GM23248 (cell line): ENCODE measurements around the gene MCTP2. TPM values are rescaled to one million over a fixed set of nuclear protein-coding genes. Genes with fewer than 3 reads are reported as not detected.

Experiments
- DNase-seq: peaks from one replicate; pipeline ENCODE4 v3.0.0-alpha.2; 2015
- H2AFZ ChIP-seq: fragments of 200-600 bp; sonication (generic); 2 replicates; pipeline ENCODE4 v1.6.1; 2016; ENCODE audit warnings: antibody characterized with exemption
- H3F3A ChIP-seq: fragments of 200-600 bp; sonication (generic); 2 replicates; pipeline ENCODE4 v1.6.1; 2016; ENCODE audit warnings: mild to moderate bottlenecking, antibody characterized with exemption, mixed run types; ENCODE audit not compliant: insufficient read depth
- H3K27ac ChIP-seq: fragments of 200-600 bp; sonication (generic); 2 replicates; pipeline ENCODE4 v1.5.1; 2016; ENCODE audit warnings: mild to moderate bottlenecking
- H3K27me3 ChIP-seq: fragments of 200-600 bp; sonication (generic); replicated peaks from 2 replicates; pipeline ENCODE4 v1.6.1; 2016; ENCODE audit warnings: mild to moderate bottlenecking; ENCODE audit not compliant: insufficient read depth
- H3K36me3 ChIP-seq: fragments of 200-600 bp; sonication (generic); 2 replicates; pipeline ENCODE4 v1.6.1; 2016; ENCODE audit warnings: low read depth, mild to moderate bottlenecking
- H3K4me1 ChIP-seq: fragments of 200-600 bp; sonication (generic); 2 replicates; pipeline ENCODE4 v1.6.1; 2016; ENCODE audit warnings: mild to moderate bottlenecking; ENCODE audit not compliant: insufficient read depth
- H3K4me2 ChIP-seq: fragments of 200-600 bp; sonication (generic); one replicate; pipeline ENCODE4 v1.6.1; 2016; ENCODE audit warnings: mild to moderate bottlenecking; ENCODE audit not compliant: unreplicated experiment
- H3K4me3 ChIP-seq: fragments of 200-600 bp; sonication (generic); 2 replicates; pipeline ENCODE4 v1.5.1; 2016; ENCODE audit warnings: mild to moderate bottlenecking
- H3K79me2 ChIP-seq: fragments of 200-600 bp; sonication (generic); 2 replicates; pipeline ENCODE4 v1.6.1; 2016; ENCODE audit warnings: mild to moderate bottlenecking; ENCODE audit not compliant: insufficient read depth
- H3K9ac ChIP-seq: fragments of 200-600 bp; sonication (generic); 2 replicates; pipeline ENCODE4 v1.6.1; 2016; ENCODE audit warnings: mild to moderate bottlenecking
- H3K9me2 ChIP-seq: fragments of 200-600 bp; sonication (generic); 2 replicates; pipeline ENCODE4 v1.6.1; 2016; ENCODE audit warnings: mixed run types, mild to moderate bottlenecking, moderate library complexity; ENCODE audit not compliant: insufficient read depth
- H3K9me3 ChIP-seq: fragments of 200-600 bp; sonication (generic); one replicate; pipeline ENCODE4 v1.6.1; 2017; ENCODE audit warnings: low read depth
- H4K20me1 ChIP-seq: fragments of 200-600 bp; sonication (generic); 2 replicates; pipeline ENCODE4 v1.6.0; 2016; ENCODE audit not compliant: insufficient read depth
- EZH2 ChIP-seq: fragments of 200-600 bp; sonication (generic); IDR thresholded peaks from 2 replicates; pipeline ENCODE4 v1.6.1; 2018; ENCODE audit warnings: antibody characterized with exemption, mild to moderate bottlenecking; ENCODE audit not compliant: insufficient read depth, poor library complexity, severe bottlenecking
- EZH2phosphoT487 ChIP-seq: fragments of 200-600 bp; sonication (generic); IDR thresholded peaks from 2 replicates; pipeline ENCODE4 v1.6.1; 2018; ENCODE audit warnings: antibody characterized with exemption, moderate library complexity, mild to moderate bottlenecking, low read depth; ENCODE audit not compliant: insufficient read depth
- WGBS, 2 experiments: methylation state at CpG; one replicate each; pipeline ENCODE4 v1.1.6; 2015 to 2017; ENCODE audit warnings: low lambda C conversion rate in 2 of 2, low coverage in 1 of 2; ENCODE audit errors: missing lambda C conversion rate in 2 of 2; 5-methylcytosine and 5-hydroxymethylcytosine counted together
- in situ Hi-C: fragments of 300-500 bp; cut with MboI; formaldehyde crosslinking; loops from 2 replicates; pipeline ENCODE4 v1.15.0; 2020
- polyA plus RNA-seq: library from polyadenylated mRNA; unstranded; fragments of >200 nt; fragmentation: Nextera tagmentation; extraction: Ambion mirVana; gene quantifications from 2 replicates; pipeline ENCODE4 v1.2.1, GENCODE V29; 2016
- total RNA-seq: library from RNA; depleted of rRNA; stranded (reverse); fragments of >200 nt; shearing (Covaris generic); gene quantifications from 2 replicates; pipeline ENCODE4 v1.2.3, GENCODE V29; 2014

The MCTP2 gene
- total and polyA plus RNA-seq, 2 experiments from 2014 or later, result 0.70 to 0.97 TPM

DNA sequence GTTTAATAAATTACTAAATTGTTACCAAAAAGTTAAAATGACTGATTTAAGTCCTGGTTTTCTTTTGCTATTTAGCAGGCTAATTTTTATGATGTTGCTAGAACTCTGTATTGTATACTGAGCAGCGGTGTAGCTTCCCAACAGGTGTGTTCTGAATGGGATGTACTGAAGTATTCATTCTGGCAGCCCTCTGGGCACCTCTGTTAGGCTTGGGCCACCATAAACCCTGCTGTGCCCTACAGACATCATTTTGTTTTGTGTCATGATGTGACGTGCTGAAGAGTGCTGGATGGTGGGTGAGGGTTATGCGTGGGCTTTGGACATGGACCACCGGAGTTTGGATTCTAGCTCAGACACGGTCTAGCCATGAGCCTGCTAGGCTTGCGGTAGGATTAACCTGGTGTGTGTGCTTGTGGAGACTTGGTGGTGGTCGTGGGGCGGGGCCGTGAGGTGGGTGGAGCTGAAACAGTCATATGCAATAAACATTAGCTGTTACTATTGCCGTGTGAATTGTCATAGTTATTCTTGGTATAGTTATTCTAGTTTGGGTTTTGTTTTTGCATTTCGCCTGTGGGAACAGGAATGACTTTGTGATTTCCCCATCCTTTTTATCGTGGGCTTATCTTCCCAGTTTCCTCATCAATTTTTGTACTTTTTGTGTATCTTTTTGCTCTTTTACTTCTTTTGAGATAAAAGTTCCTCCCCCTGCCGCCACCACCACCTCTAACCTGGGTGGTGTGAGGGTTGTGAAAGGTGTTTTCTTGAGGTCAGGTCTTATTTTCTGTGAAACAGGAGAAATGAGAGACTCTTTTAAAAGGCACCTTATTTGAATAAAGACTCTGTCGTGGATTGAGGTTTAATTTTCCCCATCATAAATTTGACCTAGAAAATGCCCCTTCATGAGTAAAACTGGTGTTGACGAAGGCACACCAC, 93.7 kb downstream of the MCTP2 start:
- no peak overlapping the region for H3K9ac ChIP-seq
- H3K9me3 ChIP-seq, result no peaks in the 10 kb centered on the region

GRCh38 chr15:94327356-94327936, 96.1 kb downstream of the MCTP2 start:
- no peaks in the 10 kb centered on the region for H4K20me1 ChIP-seq
- peak; percentile 65 for DNase-seq
- no peak overlapping the region for H3K27ac ChIP-seq
- H3K4me1 ChIP-seq, result 0 out of 2 replicates have a peak, but pooled peaks cover under 1% of the 10 kb centered on the region
- in situ Hi-C loops, result no loop called here
- H3K4me3 ChIP-seq, result no peak overlapping the region
- TF ChIP-seq EZH2, result no peak
- TF ChIP-seq EZH2phosphoT487, result no peak
- no peaks in the 10 kb centered on the region for H3K79me2 ChIP-seq
- H3K36me3 ChIP-seq, result no peaks in the 10 kb centered on the region
- H3K9me2 ChIP-seq, result no peaks in the 10 kb centered on the region
- H3K27me3 ChIP-seq, result no peaks in the 10 kb centered on the region
- WGBS, 2 experiments, result 48 to 50% methylated on average over 2 of the region's 2 CpGs
- no peak overlapping the region for H2AFZ ChIP-seq
- H3K9ac ChIP-seq, result no peak overlapping the region
- H3K4me2 ChIP-seq, result no peak overlapping the region
- H3K9me3 ChIP-seq, result no peaks in the 10 kb centered on the region
- H3F3A ChIP-seq, result no peaks in the 10 kb centered on the region

More for the DNA sequence above, 93.7 kb downstream of the MCTP2 start:
- no peaks in the 10 kb centered on the region for H3K9me2 ChIP-seq
- in situ Hi-C loops, result no loop called here
- no peaks in the 10 kb centered on the region for H3K27me3 ChIP-seq
- 76 to 77% methylated on average over 15 of the region's 15 CpGs for WGBS, 2 experiments
- H3K4me2 ChIP-seq, result no peak overlapping the region
- H4K20me1 ChIP-seq, result no peaks in the 10 kb centered on the region
- H3K27ac ChIP-seq, result no peak overlapping the region
- H3K79me2 ChIP-seq, result no peaks in the 10 kb centered on the region
- 0 out of 2 replicates have a peak, but pooled peaks cover 7% of the 10 kb centered on the region for H3K4me1 ChIP-seq
- no peak for DNase-seq
- H3K36me3 ChIP-seq, result no peaks in the 10 kb centered on the region
- no peak overlapping the region for H3K4me3 ChIP-seq
- TF ChIP-seq EZH2 (no peak), EZH2phosphoT487 (no peak)
- H2AFZ ChIP-seq, result no peak overlapping the region
- H3F3A ChIP-seq, result no peaks in the 10 kb centered on the region

DNA sequence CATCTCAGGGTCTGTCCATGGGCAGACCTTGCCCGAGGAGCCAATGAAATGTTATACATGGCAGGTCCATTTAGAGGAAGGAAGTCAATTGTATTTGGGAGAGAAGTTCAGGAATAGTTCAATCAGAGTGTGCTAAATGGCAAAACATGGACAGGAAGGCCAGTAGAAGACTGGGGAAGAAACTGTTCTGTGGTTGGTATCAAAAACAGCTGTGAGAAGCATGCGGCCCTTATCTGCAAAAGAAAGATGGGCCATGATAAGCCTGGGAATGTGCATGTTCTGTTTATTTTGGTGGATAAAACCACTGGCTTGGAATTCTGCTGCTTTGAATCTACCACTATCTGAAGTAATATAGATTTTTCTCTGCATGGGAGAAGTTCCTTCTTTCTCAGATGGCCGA, 100.4 kb downstream of the MCTP2 start:
- no peak overlapping the region for H2AFZ ChIP-seq
- in situ Hi-C loops, result no loop called here
- no peaks in the 10 kb centered on the region for H4K20me1 ChIP-seq
- 43 to 49% methylated on average over 3 of the region's 3 CpGs for WGBS, 2 experiments
- H3K27me3 ChIP-seq, result no peaks in the 10 kb centered on the region
- TF ChIP-seq EZH2 (no peak), EZH2phosphoT487 (no peak)
- no peaks in the 10 kb centered on the region for H3K9me3 ChIP-seq
- H3K9me2 ChIP-seq, result no peaks in the 10 kb centered on the region
- no peak for DNase-seq
- no peak overlapping the region for H3K27ac ChIP-seq
- H3K4me2 ChIP-seq, result no peak overlapping the region
- H3F3A ChIP-seq, result no peaks in the 10 kb centered on the region
- H3K79me2 ChIP-seq, result no peaks in the 10 kb centered on the region
- H3K36me3 ChIP-seq, result no peaks in the 10 kb centered on the region
- no peaks in the 10 kb centered on the region for H3K4me1 ChIP-seq
- H3K4me3 ChIP-seq, result no peak overlapping the region
- no peak overlapping the region for H3K9ac ChIP-seq

DNA sequence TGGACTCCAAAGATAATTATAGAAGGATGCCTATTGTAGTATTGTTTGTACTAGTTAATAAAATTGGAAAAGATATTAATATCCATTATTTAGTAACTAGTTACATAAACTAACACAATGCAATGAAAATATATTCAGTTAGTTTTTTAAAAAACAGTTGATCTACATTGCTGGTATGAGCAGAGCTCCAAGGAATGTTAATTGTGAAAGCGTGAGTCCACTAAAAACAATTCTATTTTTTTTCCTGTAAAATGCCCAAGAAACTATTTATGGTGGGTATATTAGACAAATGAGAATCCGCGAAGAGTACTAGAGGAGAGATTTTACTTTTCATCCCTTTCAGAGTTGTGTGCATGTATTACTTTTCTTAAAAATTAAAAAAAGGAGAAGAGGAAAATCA, 104.3 kb downstream of the MCTP2 start:
- Histone ChIP-seq H3K9me2 (no peaks in the 10 kb centered on the region), H3K4me2 (no peak overlapping the region), H3K36me3 (no peaks in the 10 kb centered on the region), H3F3A (no peaks in the 10 kb centered on the region), H3K4me3 (no peak overlapping the region), H3K9me3 (no peaks in the 10 kb centered on the region), H3K79me2 (no peaks in the 10 kb centered on the region), H3K27me3 (no peaks in the 10 kb centered on the region), H3K27ac (no peak overlapping the region), H4K20me1 (no peaks in the 10 kb centered on the region), H3K9ac (no peak overlapping the region), H3K4me1 (no peaks in the 10 kb centered on the region), H2AFZ (no peak overlapping the region)
- in situ Hi-C loops, result no loop called here
- WGBS, 2 experiments, result 41 to 48% methylated on average over 3 of the region's 3 CpGs
- TF ChIP-seq EZH2 (no peak), EZH2phosphoT487 (no peak)
- peak; percentile 42 for DNase-seq
